Measurements from ENCODE around the gene AQP12B. TPM values are rescaled to one million over a fixed set of nuclear protein-coding genes. Genes with fewer than 3 reads are reported as not detected.
"Not testable (repeated sequence)": the region's sequence is repeated elsewhere in the genome, so short reads cannot be mapped to it uniquely, and the experiment has no call there.

The AQP12B gene
- total RNA-seq, 1 experiment from 2014 or later, result not detected

GRCh38 chr2:240683329-240683979, 769 bp upstream of the AQP12B start:
- DNase-seq (ENCODE audit: low read depth), result not testable (repeated sequence)

- not testable (repeated sequence) for DNase-seq (ENCODE audit: low read depth)
Measured at GRCh38 chr2:240680185-240680584, 2.5 kb downstream of the AQP12B start.

DNA sequence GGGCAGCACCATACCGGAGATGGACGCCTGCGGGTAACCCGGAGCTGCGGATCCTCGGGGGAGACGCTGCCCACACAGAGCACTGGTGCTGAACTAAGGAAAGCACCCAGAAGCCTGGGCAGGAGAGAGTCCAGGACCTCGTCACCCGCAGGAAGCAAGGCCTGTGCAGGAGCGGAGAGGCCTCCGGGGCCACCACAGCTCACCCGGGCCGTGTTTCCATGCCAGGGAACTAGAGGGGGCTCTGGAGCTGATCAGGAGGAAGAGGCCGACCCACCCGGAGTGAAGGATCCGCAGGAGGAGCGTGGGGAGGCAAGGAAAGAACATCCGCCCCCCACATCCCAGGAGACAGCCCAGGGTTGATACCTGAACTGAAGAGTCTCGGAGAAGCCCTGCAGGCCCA, 3.8 kb downstream of the AQP12B start:
- not testable (repeated sequence) for DNase-seq (ENCODE audit: low read depth)

- DNase-seq (ENCODE audit: low read depth), result not testable (repeated sequence)
Measured at GRCh38 chr2:240678043-240678442, 4.6 kb downstream of the AQP12B start.

GRCh38 chr2:240675345-240675744, 7.3 kb downstream of the AQP12B start:
- not testable (repeated sequence) for DNase-seq (ENCODE audit: low read depth)

- DNase-seq (ENCODE audit: low read depth), result not testable (repeated sequence)
Measured at GRCh38 chr2:240674461-240675184, 8.1 kb downstream of the AQP12B start.

GRCh38 chr2:240672701-240673190, 9.9 kb downstream of the AQP12B start:
- DNase-seq (ENCODE audit: low read depth), result no peak

DNA sequence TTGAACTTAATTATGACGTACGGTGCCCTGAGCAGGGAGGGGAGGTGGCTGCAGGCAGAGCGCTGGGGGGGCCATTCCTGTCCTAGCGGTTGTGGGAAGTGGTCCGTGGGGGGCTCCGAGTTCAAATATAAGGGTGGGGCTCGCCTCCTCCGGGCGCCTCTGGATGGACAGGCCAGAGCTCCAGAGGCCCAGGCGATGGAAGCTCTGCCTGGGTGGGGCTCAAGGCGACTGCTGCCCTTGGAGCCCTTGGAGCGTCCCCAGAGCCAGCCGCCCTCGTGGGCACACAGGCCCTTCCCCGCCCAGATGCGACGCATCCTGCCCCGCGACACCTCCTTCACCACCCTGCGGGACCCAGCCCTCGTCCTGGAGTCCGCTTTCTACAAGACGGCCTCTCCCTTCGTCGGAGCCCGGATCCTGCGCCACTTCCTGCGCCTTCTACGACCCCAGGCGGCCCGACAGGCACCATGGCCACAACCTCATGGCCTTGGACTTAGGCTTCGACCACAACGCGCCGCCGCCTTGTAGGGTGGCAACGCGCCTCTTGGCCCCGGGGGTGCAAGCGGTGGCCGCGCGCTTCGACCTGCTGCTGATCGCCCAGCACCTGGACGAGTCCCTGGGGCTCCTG, 10.5 kb downstream of the AQP12B start:
- DNase-seq (ENCODE audit: low read depth), result no peak

DNA sequence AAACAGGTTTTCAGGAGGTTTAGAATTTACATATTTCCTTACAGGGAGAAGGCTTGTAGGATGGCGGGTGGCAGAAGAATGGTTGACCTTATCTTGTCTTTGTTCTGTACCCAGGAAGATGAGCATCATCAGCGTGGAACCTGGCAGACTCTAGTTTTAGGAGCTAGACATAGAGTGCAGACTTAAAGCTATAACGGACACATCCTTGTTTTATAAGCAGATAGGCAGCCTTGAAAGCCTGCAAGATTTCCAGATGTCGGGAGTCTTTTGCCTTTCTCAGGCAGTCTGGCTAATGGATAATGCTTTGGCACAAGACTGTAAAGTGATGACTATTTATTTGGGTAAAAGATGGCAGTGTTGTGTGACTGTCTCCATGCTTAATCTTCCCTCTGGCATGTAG, 11.7 kb downstream of the AQP12B start:
- no peak for DNase-seq (ENCODE audit: low read depth)

DNA sequence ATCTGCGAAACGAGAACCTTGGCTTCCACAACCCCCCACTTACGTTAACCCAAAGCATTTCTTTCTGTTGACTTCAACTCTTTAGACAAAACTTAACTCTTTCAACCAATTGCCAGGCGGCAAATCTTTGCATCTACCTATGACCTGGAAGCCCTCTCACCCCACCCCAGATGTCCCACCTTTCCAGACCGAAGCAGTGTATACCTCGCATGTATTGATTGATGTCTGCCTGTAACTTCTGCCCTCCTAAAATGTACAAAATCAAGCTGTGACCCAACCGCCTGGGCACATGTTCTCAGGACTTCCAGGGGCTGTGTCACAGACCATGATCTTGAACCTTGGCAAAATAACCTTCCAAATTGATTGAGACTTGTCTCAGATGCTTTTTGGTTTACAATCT, 12.3 kb downstream of the AQP12B start:
- no peak for DNase-seq (ENCODE audit: low read depth)

- no peak for DNase-seq (ENCODE audit: low read depth)
Measured at GRCh38 chr2:240664622-240665021, 18.1 kb downstream of the AQP12B start.

DNA sequence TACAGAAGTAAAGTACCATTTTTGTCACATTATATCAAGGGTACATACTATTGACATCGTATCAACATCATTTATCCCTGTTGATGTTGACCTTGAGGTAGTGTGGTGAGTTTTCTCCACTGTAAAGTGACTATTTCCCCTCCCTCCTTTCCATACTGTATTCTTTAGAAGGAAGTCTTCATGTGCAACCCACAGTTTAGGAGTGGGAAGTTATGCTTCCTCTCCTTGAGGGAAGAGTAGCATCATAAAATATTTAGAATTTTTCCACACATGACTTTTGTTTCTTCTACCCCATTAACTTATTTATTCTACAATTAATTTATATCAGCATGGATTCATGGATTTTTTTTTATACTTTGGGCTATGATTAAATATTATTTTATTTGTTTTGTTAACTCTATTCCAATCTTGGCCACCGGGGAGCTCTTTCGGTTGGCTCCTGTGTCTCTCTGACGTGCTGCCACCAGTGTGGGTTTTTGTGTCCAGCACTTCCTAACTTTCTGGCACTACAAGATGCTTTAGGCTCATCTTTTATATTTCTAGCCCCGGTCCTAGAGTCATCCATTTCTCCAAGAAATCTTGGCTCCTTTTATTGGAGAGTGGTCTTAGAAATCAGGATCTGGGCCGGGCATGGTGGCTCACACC, 19.0 kb downstream of the AQP12B start:
- DNase-seq (ENCODE audit: low read depth), result no peak

DNA sequence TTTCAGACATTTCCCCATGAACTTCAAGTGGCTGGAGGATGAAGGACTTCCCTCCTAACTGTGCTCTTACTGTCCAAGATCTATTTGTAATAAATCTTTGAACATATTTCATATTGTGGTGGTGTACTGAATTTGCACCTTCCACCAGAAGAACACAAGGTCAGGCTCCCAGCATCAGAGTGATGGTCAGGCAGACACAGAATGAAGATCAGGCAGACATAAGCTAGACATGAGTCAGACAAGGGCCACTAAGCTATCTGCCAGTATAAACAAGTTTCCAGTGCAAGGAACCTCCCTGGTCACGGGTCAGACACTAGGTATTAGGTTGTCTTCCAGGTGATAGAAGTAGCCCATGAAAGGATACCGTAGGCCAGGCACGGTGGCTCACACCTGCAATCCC, 20.0 kb downstream of the AQP12B start:
- DNase-seq (ENCODE audit: low read depth), result no peak

DNA sequence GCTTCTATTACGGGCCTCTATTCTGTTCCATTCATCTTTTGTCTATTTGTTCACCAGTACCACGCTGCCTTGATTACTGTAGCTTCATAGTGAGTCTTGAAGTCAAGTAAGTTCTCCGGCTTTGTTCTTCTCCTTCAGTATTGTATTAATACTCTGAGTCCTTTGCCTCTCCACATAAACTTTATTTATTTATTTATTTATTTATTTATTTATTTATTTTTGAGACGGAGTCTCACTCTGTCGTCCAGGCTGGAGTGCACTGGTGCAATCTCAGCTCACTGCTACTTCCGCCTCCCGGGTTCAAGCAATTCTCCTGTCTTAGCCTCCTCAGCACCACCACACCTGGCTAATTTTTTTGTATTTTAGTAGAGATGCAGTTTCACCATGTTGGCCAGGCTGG, 22.8 kb downstream of the AQP12B start:
- DNase-seq (ENCODE audit: low read depth), result not testable (repeated sequence)

DNA sequence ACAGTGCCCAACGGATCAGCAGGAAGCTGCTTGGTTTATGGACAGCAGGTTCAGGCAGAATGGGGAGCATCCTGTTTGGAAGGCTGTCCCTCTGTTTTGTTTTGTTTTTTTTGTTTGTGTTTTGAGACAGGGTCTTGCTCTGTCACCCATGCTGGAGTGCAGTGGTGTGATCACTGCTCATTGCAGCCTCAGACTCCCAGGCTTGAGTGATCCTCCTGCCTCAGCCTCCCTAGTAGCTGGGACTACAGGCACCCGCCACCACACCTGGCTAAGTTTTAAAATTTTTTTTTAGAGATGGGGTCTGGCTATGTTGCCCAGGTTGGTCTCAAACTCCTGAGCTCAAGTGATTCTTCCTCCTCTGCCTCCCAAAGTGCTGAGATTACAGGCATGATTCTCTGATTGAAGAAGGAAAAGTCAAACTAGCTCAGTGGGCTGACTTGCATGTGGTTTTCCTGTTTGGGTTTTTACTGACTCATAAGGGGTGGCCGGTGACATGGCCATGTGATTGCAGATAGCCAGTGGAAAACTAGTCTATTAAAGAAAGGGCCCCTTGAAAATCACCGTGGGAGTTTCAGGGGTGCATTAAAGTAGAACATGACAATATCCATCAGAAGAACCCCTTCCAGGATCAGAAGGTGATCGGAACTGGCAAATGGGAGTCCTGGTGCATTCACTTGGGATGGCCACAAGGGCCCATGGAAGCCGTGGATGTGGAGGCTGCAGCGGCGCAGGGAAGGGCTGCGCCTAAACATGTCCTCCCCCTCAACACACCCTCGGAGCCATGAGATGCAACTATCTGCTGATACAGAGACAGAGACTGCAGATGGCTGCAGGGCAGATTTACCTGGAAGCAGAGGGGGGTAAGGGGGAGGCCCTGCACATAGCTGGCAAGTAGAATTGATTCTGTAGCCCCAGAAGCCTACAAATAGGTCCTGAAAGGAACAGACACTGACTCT, 26.5 kb downstream of the AQP12B start:
- peak; percentile 52 for DNase-seq (ENCODE audit: low read depth)

- DNase-seq (ENCODE audit: low read depth), result no peak
Measured at GRCh38 chr2:240651185-240651584, 31.5 kb downstream of the AQP12B start.

GRCh38 chr2:240650254-240650965, 32.3 kb downstream of the AQP12B start:
- DNase-seq (ENCODE audit: low read depth), result no peak

- DNase-seq (ENCODE audit: low read depth), result no peak
Measured at GRCh38 chr2:240649331-240649730, 33.4 kb downstream of the AQP12B start.

DNA sequence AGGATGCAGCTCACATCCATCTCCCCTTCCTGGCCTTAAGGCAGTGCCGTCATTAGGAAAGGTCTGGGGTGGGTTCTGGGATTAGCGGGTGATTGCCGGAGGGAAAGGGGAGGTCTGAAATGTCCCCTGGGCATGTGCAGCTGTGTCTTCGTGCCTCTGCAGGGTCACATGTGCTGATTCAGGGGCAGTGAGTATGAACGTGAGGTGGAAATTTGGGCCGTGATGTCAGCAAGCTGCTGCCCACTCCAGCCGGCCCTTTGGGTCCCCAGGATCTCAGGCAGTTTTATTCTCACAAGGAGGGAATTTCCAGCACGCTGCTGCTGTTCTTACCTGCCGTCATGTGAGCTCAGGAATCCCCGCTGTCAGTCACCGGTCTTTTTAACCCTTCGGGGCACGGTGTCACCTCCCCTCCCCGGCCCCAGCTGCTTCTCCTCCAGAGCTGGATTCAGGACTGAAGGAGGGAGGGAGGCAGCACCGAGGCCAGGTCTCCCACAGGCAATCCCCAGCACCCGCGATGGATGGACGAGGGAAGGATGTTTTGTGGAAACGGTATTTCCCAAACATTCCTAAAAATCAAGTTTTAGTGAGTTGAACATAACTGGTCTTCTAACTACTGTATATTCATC, 33.9 kb downstream of the AQP12B start:
- DNase-seq (ENCODE audit: low read depth), result no peak

- no peak for DNase-seq (ENCODE audit: low read depth)
Measured at GRCh38 chr2:240648155-240648649, 34.5 kb downstream of the AQP12B start.
